Measurements from ENCODE around the gene CHD3. TPM values are rescaled to one million over a fixed set of nuclear protein-coding genes. Genes with fewer than 3 reads are reported as not detected.

The CHD3 gene
- total RNA-seq, 1 experiment from 2014 or later = 30.1 TPM

DNA sequence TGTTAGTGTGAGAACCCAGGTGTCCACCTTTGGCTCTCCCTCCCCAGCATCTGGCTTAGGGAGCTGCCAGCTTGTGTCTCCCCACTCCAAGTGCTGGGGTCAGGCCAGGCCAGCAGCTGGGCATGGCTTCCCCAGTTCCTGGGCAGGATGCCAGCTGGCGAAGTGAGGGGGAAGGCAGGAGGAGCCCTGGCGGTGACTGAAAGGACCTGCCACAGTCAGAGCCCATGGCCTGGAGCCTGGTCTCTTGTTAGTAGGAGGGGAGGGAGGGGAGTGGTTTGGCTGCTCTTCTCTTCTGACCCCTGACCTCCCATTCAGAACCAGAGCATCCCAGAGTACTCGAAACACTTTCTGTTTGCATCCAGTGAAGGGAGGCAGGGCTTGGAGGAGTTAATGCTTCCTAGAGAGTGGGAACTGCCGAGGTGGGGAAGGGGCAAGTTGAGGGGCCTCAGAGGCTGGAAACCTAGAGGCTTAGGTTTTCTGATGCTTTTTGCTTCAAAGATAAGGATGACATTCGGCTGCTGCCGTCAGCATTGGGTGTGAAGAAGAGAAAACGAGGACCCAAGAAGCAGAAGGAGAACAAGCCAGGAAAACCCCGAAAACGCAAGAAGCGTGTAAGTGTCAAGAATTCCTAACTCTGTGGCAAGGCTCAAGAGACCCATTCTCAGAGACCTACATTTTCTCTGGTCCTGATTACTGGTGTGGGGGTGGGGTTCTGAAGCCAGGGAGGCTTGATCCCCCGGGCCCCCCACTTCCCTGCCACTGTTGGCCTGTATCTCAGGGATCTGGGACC, 772 bp downstream of the CHD3 start:
- H3K36me3 ChIP-seq (replicated peaks; ENCODE audit: control insufficient read depth, insufficient read depth, low read length) = no peaks in the 10 kb centered on the region
- peaks cover 17% of the 10 kb centered on the region for H3K27me3 ChIP-seq (ENCODE audit: control insufficient read depth, insufficient read depth, low read length)
- H3K4me3 ChIP-seq (ENCODE audit: insufficient read depth, low read depth, low read length) = no peak overlapping the region
- DNase-seq = peak; percentile 81

DNA sequence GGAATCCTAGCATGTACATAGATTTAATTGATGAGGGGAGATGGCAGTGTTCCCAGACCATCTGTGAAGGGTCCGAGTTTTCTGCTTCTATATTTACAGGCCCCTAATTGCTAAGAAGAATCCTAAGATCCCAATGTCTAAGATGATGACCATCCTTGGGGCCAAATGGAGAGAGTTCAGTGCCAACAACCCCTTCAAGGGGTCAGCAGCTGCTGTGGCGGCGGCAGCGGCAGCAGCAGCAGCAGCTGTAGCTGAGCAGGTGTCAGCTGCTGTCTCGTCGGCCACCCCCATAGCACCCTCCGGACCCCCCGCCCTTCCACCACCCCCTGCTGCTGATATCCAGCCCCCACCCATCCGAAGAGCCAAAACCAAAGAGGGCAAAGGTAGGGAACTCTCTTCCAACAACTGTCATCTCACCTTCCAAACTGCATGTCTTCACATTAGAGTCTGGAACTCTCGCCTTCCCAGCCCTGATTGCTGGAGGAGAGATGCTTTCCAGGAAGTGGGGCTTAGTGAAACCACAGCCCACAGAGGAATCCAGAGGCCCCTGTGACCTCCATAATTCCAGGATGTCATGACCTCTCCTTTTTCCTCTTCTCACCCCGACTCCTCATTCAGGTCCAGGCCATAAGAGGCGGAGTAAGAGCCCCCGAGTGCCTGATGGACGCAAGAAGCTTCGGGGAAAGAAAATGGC, 4.7 kb downstream of the CHD3 start:
- no peaks in the 10 kb centered on the region for H3K27me3 ChIP-seq (ENCODE audit: control insufficient read depth, insufficient read depth, low read length)
- no peak overlapping the region for H3K4me3 ChIP-seq (ENCODE audit: insufficient read depth, low read depth, low read length)
- DNase-seq = peak; percentile 6
- no peaks in the 10 kb centered on the region; the same call in 1 of the 2 replicates for H3K36me3 ChIP-seq (replicated peaks; ENCODE audit: control insufficient read depth, insufficient read depth, low read length)

DNA sequence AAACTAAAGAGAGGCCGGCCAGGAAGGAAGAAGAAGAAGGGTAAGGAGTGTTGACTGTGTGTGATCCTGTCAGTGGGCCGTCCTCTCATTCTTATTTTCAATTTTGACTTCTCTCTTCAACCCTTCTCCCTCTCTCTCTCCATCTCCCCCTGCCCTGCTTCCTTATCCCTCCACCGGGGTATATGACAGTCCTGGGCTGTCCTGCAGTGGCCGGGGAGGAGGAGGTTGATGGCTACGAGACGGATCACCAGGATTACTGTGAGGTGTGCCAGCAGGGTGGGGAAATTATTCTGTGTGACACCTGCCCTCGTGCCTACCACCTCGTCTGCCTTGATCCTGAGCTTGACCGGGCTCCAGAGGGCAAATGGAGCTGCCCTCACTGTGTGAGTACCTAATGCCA, 5.6 kb downstream of the CHD3 start:
- Histone ChIP-seq H3K36me3 (replicated peaks; ENCODE audit: control insufficient read depth, insufficient read depth, low read length) (no peaks in the 10 kb centered on the region; the same call in 1 of the 2 replicates), H3K4me3 (ENCODE audit: insufficient read depth, low read depth, low read length) (no peak overlapping the region), H3K27me3 (ENCODE audit: control insufficient read depth, insufficient read depth, low read length) (no peaks in the 10 kb centered on the region)
- DNase-seq = no peak

DNA sequence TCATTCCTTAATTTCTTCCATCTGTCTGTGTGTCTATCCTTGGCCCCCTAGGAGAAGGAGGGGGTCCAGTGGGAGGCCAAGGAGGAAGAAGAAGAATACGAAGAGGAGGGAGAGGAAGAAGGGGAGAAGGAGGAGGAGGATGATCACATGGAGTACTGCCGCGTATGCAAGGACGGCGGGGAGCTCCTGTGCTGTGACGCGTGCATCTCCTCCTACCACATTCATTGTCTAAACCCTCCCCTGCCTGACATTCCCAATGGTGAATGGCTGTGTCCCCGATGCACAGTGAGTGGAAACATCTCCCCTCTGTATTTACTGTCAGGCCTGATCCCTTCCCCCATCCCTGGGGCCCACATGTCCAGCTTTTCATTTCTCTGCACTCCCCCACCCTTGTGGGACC, 6.3 kb downstream of the CHD3 start:
- Histone ChIP-seq H3K4me3 (ENCODE audit: insufficient read depth, low read depth, low read length) (no peak overlapping the region), H3K36me3 (replicated peaks; ENCODE audit: control insufficient read depth, insufficient read depth, low read length) (no peaks in the 10 kb centered on the region; the same call in 1 of the 2 replicates), H3K27me3 (ENCODE audit: control insufficient read depth, insufficient read depth, low read length) (no peaks in the 10 kb centered on the region)
- DNase-seq = peak; percentile 4

DNA sequence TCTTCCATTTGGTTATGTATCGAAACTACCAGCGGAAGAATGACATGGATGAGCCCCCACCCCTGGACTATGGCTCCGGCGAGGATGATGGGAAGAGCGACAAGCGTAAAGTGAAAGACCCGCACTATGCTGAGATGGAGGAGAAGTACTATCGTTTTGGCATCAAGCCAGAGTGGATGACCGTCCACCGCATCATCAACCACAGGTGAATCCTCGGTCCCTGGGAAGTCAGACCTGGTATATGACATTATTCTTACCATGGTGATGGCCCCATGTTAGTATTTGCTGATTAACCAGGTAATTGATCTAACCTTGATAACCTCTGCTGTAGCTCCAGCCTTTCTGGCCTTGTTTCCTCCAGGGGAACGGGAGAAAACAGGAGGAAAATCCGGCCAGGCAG, 8.5 kb downstream of the CHD3 start:
- Histone ChIP-seq H3K36me3 (replicated peaks; ENCODE audit: control insufficient read depth, insufficient read depth, low read length) (no peaks in the 10 kb centered on the region; the same call in 1 of the 2 replicates), H3K27me3 (ENCODE audit: control insufficient read depth, insufficient read depth, low read length) (no peaks in the 10 kb centered on the region), H3K4me3 (ENCODE audit: insufficient read depth, low read depth, low read length) (no peak overlapping the region)
- no peak for DNase-seq

DNA sequence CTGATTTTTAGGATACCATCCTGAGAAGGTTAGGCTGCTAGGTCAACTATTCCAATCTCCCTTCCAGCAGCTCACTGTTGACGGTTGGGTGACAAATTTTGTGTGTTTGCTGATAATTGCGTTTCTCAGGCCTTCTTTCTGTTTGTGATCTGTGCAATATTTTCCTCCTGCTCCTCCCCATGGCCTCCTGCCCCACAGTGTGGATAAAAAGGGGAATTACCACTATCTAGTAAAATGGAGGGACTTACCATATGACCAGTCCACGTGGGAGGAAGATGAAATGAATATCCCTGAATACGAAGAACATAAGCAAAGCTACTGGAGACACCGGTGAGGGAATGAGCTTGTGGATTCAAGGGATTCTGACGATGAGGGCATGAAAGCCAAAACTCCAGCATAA, 9.2 kb downstream of the CHD3 start:
- H3K4me3 ChIP-seq (ENCODE audit: insufficient read depth, low read depth, low read length) = no peak overlapping the region
- DNase-seq = no peak
- no peaks in the 10 kb centered on the region; the same call in 1 of the 2 replicates for H3K36me3 ChIP-seq (replicated peaks; ENCODE audit: control insufficient read depth, insufficient read depth, low read length)
- H3K27me3 ChIP-seq (ENCODE audit: control insufficient read depth, insufficient read depth, low read length) = no peaks in the 10 kb centered on the region

DNA sequence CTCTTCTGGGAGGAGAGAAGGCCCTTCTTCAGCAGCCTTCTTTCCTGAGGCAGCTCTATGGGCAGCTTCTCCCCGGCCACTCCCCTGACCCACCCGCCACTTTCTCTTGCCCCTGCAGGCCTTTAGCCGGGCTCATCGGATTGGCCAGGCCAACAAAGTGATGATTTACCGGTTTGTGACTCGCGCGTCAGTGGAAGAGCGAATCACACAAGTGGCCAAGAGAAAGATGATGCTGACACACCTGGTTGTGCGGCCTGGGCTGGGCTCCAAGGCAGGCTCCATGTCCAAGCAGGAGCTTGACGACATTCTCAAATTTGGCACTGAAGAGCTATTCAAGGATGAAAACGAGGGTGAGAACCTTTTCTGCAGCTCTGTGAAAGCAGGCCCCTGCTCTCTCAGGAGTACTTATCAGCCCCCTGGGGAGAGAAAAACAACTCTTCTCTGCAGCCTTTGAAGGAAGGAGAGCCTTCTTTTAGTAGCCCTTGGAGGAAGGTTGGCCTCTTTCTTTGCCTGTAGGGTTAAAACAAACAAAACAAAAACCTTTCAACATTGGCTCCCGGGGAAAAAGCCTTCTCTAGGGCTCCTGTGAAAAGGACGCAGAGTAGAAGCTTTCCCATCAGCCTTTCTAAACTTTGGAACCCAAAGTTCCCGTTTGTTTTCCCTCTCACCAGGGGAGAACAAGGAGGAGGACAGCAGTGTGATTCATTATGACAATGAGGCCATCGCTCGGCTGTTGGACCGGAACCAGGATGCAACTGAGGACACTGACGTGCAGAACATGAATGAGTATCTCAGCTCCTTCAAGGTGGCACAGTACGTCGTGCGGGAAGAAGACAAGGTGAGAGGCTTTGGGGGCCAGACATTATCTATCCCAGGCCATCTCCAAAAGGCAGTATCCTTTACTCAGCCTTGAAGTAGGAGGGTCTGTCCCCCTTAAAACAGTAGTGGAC, 14.8 kb downstream of the CHD3 start:
- Histone ChIP-seq H3K4me3 (ENCODE audit: insufficient read depth, low read depth, low read length) (no peak overlapping the region), H3K36me3 (replicated peaks; ENCODE audit: control insufficient read depth, insufficient read depth, low read length) (no peaks in the 10 kb centered on the region; the same call in 1 of the 2 replicates), H3K27me3 (ENCODE audit: control insufficient read depth, insufficient read depth, low read length) (no peaks in the 10 kb centered on the region)
- no peak for DNase-seq

DNA sequence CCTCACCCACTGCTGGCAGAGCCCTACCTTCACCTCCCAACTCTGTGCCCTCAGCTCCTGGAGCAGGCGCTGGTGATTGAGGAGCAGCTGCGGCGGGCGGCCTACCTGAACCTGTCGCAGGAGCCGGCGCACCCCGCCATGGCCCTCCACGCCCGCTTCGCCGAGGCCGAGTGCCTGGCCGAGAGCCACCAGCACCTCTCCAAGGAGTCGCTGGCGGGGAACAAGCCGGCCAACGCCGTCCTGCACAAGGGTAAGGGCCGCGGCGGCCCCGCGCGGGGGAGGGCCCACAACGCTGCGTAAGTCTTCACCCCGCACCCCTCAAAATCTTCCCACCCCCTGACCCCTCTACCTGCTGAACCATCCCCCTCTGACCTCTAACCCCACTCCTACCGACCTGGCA, 20.5 kb downstream of the CHD3 start:
- DNase-seq = peak; percentile 59
- no peak overlapping the region for H3K4me3 ChIP-seq (ENCODE audit: insufficient read depth, low read depth, low read length)
- no peaks in the 10 kb centered on the region for H3K36me3 ChIP-seq (replicated peaks; ENCODE audit: control insufficient read depth, insufficient read depth, low read length)
- no peaks in the 10 kb centered on the region for H3K27me3 ChIP-seq (ENCODE audit: control insufficient read depth, insufficient read depth, low read length)

DNA sequence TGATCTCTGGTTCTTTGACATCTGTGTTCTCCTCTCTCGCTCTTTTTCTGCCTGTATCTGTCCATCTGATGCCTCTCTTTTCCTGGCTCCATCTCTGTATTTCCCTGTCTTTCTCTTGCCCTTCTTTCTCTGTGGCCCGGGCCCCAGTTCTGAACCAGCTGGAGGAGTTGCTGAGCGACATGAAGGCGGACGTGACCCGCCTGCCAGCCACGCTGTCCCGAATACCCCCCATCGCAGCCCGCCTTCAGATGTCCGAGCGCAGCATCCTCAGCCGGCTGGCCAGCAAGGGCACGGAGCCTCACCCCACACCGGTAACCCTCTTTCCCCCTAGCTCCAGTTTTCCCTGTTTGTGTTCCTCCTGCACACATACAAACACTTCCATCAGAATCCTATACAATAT, 21.7 kb downstream of the CHD3 start:
- H3K4me3 ChIP-seq (ENCODE audit: insufficient read depth, low read depth, low read length) = no peak overlapping the region
- no peaks in the 10 kb centered on the region for H3K36me3 ChIP-seq (replicated peaks; ENCODE audit: control insufficient read depth, insufficient read depth, low read length)
- no peak for DNase-seq
- peaks cover 10% of the 10 kb centered on the region for H3K27me3 ChIP-seq (ENCODE audit: control insufficient read depth, insufficient read depth, low read length)

DNA sequence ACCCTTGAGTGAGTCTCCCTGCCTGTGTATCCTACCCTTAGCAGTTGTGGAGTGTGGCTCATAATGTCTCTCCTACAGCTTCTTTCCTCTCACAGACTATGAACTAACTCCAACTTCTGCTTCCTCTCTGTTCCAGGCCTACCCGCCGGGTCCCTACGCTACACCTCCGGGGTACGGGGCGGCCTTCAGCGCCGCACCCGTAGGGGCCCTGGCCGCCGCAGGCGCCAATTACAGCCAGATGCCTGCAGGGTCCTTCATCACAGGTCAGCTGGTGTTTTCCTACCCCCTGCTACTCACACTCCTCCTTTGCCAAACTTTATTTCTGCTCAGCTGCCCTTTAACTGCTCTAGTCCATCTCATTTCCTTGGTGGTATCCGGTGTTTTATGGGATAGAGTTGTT, 22.1 kb downstream of the CHD3 start:
- Histone ChIP-seq H3K4me3 (ENCODE audit: insufficient read depth, low read depth, low read length) (no peak overlapping the region), H3K36me3 (replicated peaks; ENCODE audit: control insufficient read depth, insufficient read depth, low read length) (no peaks in the 10 kb centered on the region), H3K27me3 (ENCODE audit: control insufficient read depth, insufficient read depth, low read length) (peaks cover 14% of the 10 kb centered on the region)
- no peak for DNase-seq

DNA sequence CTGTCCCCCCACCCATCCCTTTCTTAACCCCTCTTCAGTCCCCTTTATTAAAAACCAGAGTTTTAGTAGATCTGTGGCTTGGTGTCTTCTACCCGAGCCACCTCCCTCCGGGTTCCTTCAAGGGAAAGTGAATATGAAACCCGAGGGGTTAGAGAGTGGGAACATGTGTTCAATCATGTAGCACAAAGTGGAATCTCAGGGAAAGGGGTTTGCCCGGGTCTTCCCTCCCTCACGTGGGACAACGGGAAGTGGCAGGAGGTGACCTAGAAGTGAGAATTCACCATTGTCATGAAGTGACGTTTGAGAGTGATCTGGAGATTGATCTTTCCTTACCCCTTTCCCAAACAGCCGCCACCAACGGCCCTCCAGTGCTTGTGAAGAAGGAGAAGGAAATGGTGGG, 22.5 kb downstream of the CHD3 start:
- H3K4me3 ChIP-seq (ENCODE audit: insufficient read depth, low read depth, low read length) = no peak overlapping the region
- DNase-seq = no peak
- no peaks in the 10 kb centered on the region for H3K36me3 ChIP-seq (replicated peaks; ENCODE audit: control insufficient read depth, insufficient read depth, low read length)
- H3K27me3 ChIP-seq (ENCODE audit: control insufficient read depth, insufficient read depth, low read length) = peaks cover 16% of the 10 kb centered on the region

DNA sequence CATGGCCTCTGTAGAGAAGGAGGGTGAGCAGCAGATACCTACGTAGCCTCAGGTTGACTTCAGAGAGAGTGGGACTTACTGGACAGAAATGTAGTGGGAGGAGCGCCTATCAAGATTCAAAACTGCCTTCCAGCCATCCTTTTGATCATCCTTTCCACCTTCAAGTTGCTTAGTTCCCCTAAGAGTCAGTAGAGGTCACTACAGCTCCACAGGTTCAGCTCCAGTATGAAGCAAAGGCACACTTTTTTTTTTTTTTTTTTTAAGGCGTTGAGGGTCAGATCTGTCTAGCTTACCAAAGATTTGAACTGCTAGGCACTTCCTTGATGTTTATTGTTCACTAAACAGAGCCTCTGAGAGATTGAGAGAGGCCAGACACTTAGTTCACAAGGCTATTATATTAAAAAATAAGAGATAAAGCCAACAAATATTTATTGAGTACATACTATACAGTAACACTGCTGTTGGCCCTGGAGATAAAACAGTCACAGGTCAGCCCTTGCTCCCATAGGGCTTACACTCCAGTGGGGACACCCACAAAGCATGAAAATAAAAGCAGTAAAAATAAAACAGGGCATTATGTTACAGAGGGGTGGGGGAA, 24.4 kb downstream of the CHD3 start:
- peak; percentile 82 for DNase-seq
- Histone ChIP-seq H3K36me3 (replicated peaks; ENCODE audit: control insufficient read depth, insufficient read depth, low read length) (no peaks in the 10 kb centered on the region), H3K4me3 (ENCODE audit: insufficient read depth, low read depth, low read length) (no peak overlapping the region), H3K27me3 (ENCODE audit: control insufficient read depth, insufficient read depth, low read length) (peaks cover 31% of the 10 kb centered on the region)

DNA sequence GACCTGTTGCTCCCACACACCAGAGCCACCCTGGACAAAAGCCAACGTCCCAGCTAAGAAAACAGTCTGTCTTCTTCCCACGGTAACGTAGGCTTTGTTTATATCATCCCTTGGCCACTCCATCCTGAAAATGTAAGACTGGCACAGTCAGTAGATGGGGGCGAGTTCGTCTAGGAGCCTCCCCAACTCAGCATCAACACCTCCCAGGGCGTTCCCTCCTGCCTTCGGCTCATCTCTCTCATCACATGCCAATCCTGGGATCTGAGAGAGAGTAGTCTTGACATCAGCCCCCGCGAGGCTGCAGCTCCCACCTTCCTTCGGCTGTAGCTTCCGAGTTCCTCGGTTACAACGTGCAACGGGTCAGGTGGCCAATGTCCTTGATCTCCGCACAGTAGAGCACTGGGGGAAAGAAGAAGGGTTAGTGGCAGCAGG, 26.6 kb downstream of the CHD3 start:
- DNase-seq = no peak
- H3K27me3 ChIP-seq (ENCODE audit: control insufficient read depth, insufficient read depth, low read length) = peaks cover 40% of the 10 kb centered on the region
- H3K36me3 ChIP-seq (replicated peaks; ENCODE audit: control insufficient read depth, insufficient read depth, low read length) = no peaks in the 10 kb centered on the region
- peak overlapping the region; percentile 58 for H3K4me3 ChIP-seq (ENCODE audit: insufficient read depth, low read depth, low read length)
